Activated T-helper 9 cell treated with anti-CD3 and anti-CD28 coated beads, Interleukin-2, amount 50 U/mL, for 16 hours (primary cell): ENCODE measurements around the gene BAIAP3.

Source experiments
- DNase-seq: peaks from one replicate; pipeline ENCODE4 v3.0.0-alpha.2; 2020; ENCODE audit warnings: low read depth

Gene BAIAP3

GRCh38 chr16:1394367-1394951, 61.0 kb downstream of the BAIAP3 start:
- no peak for DNase-seq

GRCh38 chr16:1395444-1396031, 62.1 kb downstream of the BAIAP3 start:
- no peak for DNase-seq

- DNase-seq: no peak
Observed at GRCh38 chr16:1397779-1398178, 64.3 kb downstream of the BAIAP3 start.

GRCh38 chr16:1398351-1398750, 64.9 kb downstream of the BAIAP3 start:
- DNase-seq: no peak
